D721Med (cell line): ENCODE measurements around the gene SORL1.

Source experiments
- DNase-seq: peaks from one replicate; pipeline ENCODE4 v3.0.0; 2011; ENCODE audit warnings: low spot score; ENCODE audit not compliant: insufficient read length
- FAIRE-seq: peaks from 2 replicates; lab custom pipeline; 2011; peaks lifted over from hg19 to GRCh38; lab: Jason Lieb, UNC
- TF ChIP-seq, protein P1 (sequence below): IDR thresholded peaks from 2 replicates; pipeline ENCODE4 v1.5.1; 2012; ENCODE audit warnings: mild to moderate bottlenecking, control low read depth; ENCODE audit not compliant: insufficient read depth; ENCODE audit errors: missing control alignments

The SORL1 gene

DNA sequence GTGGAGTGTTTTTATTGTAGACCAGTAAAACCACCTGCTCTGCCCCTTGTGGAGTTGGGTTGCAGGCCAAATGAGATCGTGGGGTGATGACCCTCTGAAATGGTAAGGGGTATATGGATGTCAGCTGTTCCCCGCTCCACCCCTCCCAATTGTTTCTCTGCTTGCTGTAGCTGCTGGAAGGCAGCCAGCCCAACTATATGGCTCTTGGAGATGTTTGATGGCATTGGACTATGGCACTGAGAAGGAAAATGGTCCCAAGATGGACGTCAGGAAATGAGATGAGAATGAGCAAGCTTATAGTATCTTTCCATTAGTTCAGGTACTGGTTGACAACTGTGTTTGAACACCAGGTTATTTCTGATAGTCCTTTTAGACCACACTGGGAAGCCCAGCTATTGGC, 95.5 kb downstream of the SORL1 start:
- TF ChIP-seq, protein P1, sequence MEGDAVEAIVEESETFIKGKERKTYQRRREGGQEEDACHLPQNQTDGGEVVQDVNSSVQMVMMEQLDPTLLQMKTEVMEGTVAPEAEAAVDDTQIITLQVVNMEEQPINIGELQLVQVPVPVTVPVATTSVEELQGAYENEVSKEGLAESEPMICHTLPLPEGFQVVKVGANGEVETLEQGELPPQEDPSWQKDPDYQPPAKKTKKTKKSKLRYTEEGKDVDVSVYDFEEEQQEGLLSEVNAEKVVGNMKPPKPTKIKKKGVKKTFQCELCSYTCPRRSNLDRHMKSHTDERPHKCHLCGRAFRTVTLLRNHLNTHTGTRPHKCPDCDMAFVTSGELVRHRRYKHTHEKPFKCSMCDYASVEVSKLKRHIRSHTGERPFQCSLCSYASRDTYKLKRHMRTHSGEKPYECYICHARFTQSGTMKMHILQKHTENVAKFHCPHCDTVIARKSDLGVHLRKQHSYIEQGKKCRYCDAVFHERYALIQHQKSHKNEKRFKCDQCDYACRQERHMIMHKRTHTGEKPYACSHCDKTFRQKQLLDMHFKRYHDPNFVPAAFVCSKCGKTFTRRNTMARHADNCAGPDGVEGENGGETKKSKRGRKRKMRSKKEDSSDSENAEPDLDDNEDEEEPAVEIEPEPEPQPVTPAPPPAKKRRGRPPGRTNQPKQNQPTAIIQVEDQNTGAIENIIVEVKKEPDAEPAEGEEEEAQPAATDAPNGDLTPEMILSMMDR = no peak
- DNase-seq = no peak
- FAIRE-seq = no peak

DNA sequence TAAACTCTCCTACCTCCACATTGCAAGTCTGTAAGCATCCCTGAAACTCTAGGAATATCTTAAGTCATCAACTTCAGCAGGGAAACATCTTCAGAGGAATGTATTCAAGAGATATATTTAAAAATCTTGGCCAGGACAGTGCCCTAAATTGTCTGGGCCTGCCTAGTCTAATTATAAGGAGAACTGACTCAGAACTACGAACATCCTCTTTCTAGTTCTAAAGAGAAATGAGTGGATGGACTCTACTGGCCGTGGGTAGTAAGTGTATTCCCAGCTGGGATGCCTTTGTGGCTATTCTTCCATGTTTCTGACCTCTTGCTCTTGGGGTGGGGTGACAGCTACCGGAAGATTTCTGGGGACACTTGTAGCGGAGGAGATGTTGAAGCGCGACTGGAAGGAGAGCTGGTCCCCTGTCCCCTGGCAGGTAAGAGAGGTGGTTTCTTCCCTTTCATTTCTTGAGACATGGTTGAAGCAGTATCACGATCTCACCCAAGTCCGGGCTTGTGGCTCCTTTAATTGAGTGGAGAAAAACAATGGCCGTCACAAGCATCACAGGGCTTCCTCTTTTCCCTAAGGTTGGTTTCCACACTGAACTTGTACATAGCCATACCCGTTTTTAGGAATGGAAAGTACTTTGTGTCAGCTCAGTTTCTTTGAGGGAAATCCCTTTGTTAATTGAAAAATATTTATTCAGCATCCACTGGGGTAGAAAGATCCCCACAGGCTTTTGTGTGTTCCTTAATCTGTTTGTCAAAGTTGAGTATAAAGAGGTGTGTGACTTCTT, 98.3 kb downstream of the SORL1 start:
- DNase-seq = no peak
- FAIRE-seq = no peak
- TF ChIP-seq, protein P1 = no peak

DNA sequence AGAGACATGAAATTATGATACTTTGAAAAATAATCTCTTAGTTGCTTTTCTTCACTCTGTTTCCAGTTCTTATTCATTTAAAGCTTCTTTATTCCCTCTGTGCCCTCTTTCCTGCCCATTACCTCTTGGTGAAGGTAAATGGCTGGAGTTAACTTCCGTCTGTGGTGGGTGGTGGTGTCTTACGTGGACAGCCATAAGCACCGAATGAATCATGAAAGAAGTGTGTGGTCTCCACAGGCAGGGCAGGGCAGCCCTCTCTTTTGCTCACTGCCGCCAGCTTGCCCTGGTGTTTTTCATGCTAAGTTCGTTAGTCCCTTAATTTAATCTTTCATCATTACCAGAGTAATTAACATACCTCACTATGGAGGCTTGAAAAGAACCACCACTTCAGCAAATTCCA, 99.3 kb downstream of the SORL1 start:
- TF ChIP-seq, protein P1 = no peak
- no peak for DNase-seq
- no peak for FAIRE-seq

DNA sequence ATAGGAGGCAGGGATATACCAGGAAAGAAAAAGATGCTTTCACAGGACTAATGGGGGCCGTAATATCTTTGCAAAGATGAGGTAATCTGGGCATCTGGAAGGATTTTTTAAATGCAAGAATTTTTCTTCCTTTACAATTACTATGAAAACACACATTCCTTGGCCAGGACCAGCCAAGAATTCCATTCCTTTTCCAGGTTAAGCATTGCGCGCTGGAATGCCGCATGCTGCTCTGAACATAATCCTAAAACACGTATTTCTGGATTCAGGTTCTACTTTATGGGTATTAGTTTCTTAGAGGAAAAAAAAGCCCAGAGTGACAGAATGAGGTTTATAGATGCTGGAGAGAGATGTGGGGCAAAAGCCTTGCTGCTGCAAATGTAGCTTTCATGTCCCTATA, 100.0 kb downstream of the SORL1 start:
- FAIRE-seq = no peak
- DNase-seq = no peak
- TF ChIP-seq, protein P1 = no peak

DNA sequence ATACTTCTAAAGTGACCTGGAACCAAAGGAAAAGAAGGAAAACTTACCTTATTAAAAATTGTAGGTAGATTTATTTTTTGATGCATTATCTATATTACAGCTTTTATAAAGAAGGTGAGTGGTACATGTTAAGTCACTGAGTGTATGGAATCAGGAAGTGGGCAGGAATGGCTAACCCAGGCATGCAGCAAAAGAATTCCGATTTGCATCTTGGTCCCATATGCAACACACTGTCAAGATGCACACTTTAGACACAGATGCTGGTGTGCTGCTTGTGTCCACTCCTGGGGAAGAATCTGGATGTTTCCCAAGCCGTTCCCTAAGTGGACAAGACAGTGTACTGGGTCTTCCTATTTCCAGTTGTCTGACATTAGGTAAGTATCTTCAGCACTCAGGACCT, 100.5 kb downstream of the SORL1 start:
- DNase-seq (no peak), FAIRE-seq (no peak)
- TF ChIP-seq, protein P1 = no peak

DNA sequence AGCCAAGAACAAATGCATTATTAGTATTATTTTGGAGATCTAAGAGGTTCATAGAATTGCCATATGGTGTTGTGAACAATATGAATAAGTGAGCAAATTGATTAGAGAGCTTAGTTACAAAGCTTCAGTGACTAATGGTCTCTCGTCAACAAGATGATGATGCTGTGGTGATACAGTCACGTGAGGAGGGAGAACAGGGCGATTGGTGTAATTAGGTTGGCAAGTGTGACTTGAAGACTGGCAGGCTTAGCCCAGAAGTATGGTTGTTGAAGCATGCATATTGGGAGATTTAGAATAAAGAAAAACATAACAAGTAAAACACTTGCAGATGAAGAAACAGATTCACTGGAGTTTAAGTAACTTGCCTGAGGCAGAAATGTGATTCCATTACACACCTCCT, 101.3 kb downstream of the SORL1 start:
- TF ChIP-seq, protein P1 = no peak
- FAIRE-seq (no peak), DNase-seq (no peak)

DNA sequence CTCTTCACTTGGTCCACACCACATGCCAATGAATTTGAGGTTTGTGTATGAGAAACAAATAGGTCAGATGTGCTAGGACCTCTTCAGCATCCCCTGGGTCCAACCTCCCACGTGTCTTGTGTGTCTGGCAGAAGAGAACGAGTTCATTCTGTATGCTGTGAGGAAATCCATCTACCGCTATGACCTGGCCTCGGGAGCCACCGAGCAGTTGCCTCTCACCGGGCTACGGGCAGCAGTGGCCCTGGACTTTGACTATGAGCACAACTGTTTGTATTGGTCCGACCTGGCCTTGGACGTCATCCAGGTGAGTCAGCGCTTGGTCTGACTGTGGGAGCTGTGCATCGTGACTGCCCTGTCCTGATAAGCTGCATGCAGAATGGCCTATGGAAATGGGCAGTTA, 101.7 kb downstream of the SORL1 start:
- FAIRE-seq (no peak), DNase-seq (no peak)
- TF ChIP-seq, protein P1 = no peak
